Activated CD4-positive, alpha-beta T cell treated with anti-CD3 and anti-CD28 coated beads, Interleukin-2, amount 10 ng/mL, durations not matched to agents 24 days and 14 days (primary cell): ENCODE results near the gene FAAH2. TPM values are rescaled to one million over a fixed set of nuclear protein-coding genes. Genes with fewer than 3 reads are reported as not detected.
A peak's percentile ranks its signal among the peaks of the same experiment; 100 is the strongest.
"Not testable (repeated sequence)": the region's sequence is repeated elsewhere in the genome, so short reads cannot be mapped to it uniquely, and the experiment has no call there.

Experiments
- DNase-seq: peaks from one replicate; pipeline ENCODE4 v3.0.0; 2022
- H3K27ac Mint-ChIP-seq: one replicate; pipeline ENCODE4 v1.8.0; 2022; ENCODE audit warnings: mild to moderate bottlenecking, mixed read lengths
- H3K27me3 Mint-ChIP-seq: one replicate; pipeline ENCODE4 v1.8.0; 2022; ENCODE audit warnings: mixed read lengths
- H3K36me3 Mint-ChIP-seq: one replicate; pipeline ENCODE4 v1.8.0; 2022; ENCODE audit warnings: low read depth, mild to moderate bottlenecking, mixed read lengths
- H3K4me1 Mint-ChIP-seq: one replicate; pipeline ENCODE4 v1.8.0; 2021; ENCODE audit warnings: mixed read lengths
- H3K4me3 Mint-ChIP-seq: one replicate; pipeline ENCODE4 v1.8.0; 2022; ENCODE audit warnings: mild to moderate bottlenecking, moderate library complexity, mixed read lengths
- H3K9me3 Mint-ChIP-seq: one replicate; pipeline ENCODE4 v1.8.0; 2021; ENCODE audit warnings: mixed read lengths
- intact Hi-C: fragments of 100-400 bp; cut with micrococcal nuclease; formaldehyde crosslinking; loops from one replicate; pipeline ENCODE4 v1.15.1; 2023
- total RNA-seq: library from RNA; stranded (reverse); gene quantifications from 2 replicates; pipeline ENCODE4 v1.2.3, GENCODE V29; 2022

The FAAH2 gene
- 4.0 and 5.0 TPM in 2 replicates for total RNA-seq

- DNase-seq: peak; percentile 86
- H3K9me3 Mint-ChIP-seq: no peaks in the 10 kb centered on the region
- peak within 1 kb of the TSS; percentile 91 for H3K4me3 Mint-ChIP-seq
- no peaks in the 10 kb centered on the region for H3K27me3 Mint-ChIP-seq
- H3K36me3 Mint-ChIP-seq: no peaks in the 10 kb centered on the region
- peak within 1 kb of the TSS; percentile 88 for H3K27ac Mint-ChIP-seq
- H3K4me1 Mint-ChIP-seq: peaks cover 36% of the 10 kb centered on the region
- intact Hi-C loops: loop anchor here (1.0 to 10.0 kb wide), 6 partner anchors 94 to 922 kb away; partner anchors contain the start of genes UBQLN2 and ZXDA
These were observed at the start of gene FAAH2 for GRCh38 chrX:57286507-57287251. Gene FAAH2, plus strand, starts transcription at chrX:57286706. Its CDS starts 120 bp downstream, at chrX:57286826.

- H3K27ac Mint-ChIP-seq: no peak overlapping the region
- H3K9me3 Mint-ChIP-seq: peaks cover 5% of the 10 kb centered on the region
- no peaks in the 10 kb centered on the region for H3K36me3 Mint-ChIP-seq
- H3K4me3 Mint-ChIP-seq: no peak overlapping the region
- H3K4me1 Mint-ChIP-seq: no peaks in the 10 kb centered on the region
- intact Hi-C loops: no loop called here
- H3K27me3 Mint-ChIP-seq: no peaks in the 10 kb centered on the region
- no peak for DNase-seq
These were observed 44.5 kb upstream of the FAAH2 start for GRCh38 chrX:57241967-57242366.

GRCh38 chrX:57251965-57252364 lies 34.5 kb upstream of the FAAH2 start:
- Mint-ChIP-seq H3K9me3 (peaks cover 11% of the 10 kb centered on the region), H3K27me3 (no peaks in the 10 kb centered on the region), H3K27ac (no peak overlapping the region), H3K4me3 (no peak overlapping the region), H3K36me3 (no peaks in the 10 kb centered on the region), H3K4me1 (no peaks in the 10 kb centered on the region)
- intact Hi-C loops: no loop called here
- no peak for DNase-seq

GRCh38 chrX:57265126-57265525 lies 21.4 kb upstream of the FAAH2 start:
- no peaks in the 10 kb centered on the region for H3K27me3 Mint-ChIP-seq
- no peak for DNase-seq
- intact Hi-C loops: no loop called here
- no peak overlapping the region for H3K27ac Mint-ChIP-seq
- no peak overlapping the region for H3K4me3 Mint-ChIP-seq
- no peaks in the 10 kb centered on the region for H3K4me1 Mint-ChIP-seq
- H3K36me3 Mint-ChIP-seq: no peaks in the 10 kb centered on the region
- no peaks in the 10 kb centered on the region for H3K9me3 Mint-ChIP-seq

- no peak for DNase-seq
- H3K4me3 Mint-ChIP-seq: no peak overlapping the region
- intact Hi-C loops: no loop called here
- no peak overlapping the region for H3K27ac Mint-ChIP-seq
- H3K4me1 Mint-ChIP-seq: no peaks in the 10 kb centered on the region
- no peaks in the 10 kb centered on the region for H3K9me3 Mint-ChIP-seq
- no peaks in the 10 kb centered on the region for H3K27me3 Mint-ChIP-seq
- H3K36me3 Mint-ChIP-seq: no peaks in the 10 kb centered on the region
These were observed 20.2 kb upstream of the FAAH2 start for GRCh38 chrX:57266275-57266674.

GRCh38 chrX:57266871-57267270 lies 19.6 kb upstream of the FAAH2 start:
- Mint-ChIP-seq H3K36me3 (no peaks in the 10 kb centered on the region), H3K27me3 (no peaks in the 10 kb centered on the region), H3K4me3 (no peak overlapping the region), H3K9me3 (no peaks in the 10 kb centered on the region), H3K4me1 (no peaks in the 10 kb centered on the region), H3K27ac (no peak overlapping the region)
- no peak for DNase-seq
- intact Hi-C loops: no loop called here

GRCh38 chrX:57267308-57267707 lies 19.2 kb upstream of the FAAH2 start:
- Mint-ChIP-seq H3K4me3 (no peak overlapping the region), H3K9me3 (no peaks in the 10 kb centered on the region), H3K36me3 (no peaks in the 10 kb centered on the region), H3K27me3 (no peaks in the 10 kb centered on the region), H3K27ac (no peak overlapping the region), H3K4me1 (no peaks in the 10 kb centered on the region)
- DNase-seq: no peak
- intact Hi-C loops: no loop called here

- H3K9me3 Mint-ChIP-seq: peaks cover 2% of the 10 kb centered on the region
- intact Hi-C loops: no loop called here
- H3K4me1 Mint-ChIP-seq: no peaks in the 10 kb centered on the region
- H3K4me3 Mint-ChIP-seq: no peak overlapping the region
- DNase-seq: no peak
- no peaks in the 10 kb centered on the region for H3K36me3 Mint-ChIP-seq
- H3K27me3 Mint-ChIP-seq: no peaks in the 10 kb centered on the region
- no peak overlapping the region for H3K27ac Mint-ChIP-seq
These were observed 15.5 kb upstream of the FAAH2 start for GRCh38 chrX:57270980-57271379.

GRCh38 chrX:57282568-57282967 lies 3.9 kb upstream of the FAAH2 start:
- peak; percentile 58 for DNase-seq
- H3K27ac Mint-ChIP-seq: peak overlapping the region; percentile 84
- peak overlapping the region; percentile 40 for H3K4me3 Mint-ChIP-seq
- H3K36me3 Mint-ChIP-seq: no peaks in the 10 kb centered on the region
- no peaks in the 10 kb centered on the region for H3K9me3 Mint-ChIP-seq
- intact Hi-C loops: loop anchor here (1.0 to 10.0 kb wide), 7 partner anchors 97 to 918 kb away; partner anchors contain the start of genes SPIN3, UBQLN2, ZXDA and ZXDB
- no peaks in the 10 kb centered on the region for H3K27me3 Mint-ChIP-seq
- peaks cover 26% of the 10 kb centered on the region for H3K4me1 Mint-ChIP-seq

- no peak for DNase-seq
- Mint-ChIP-seq H3K27me3 (no peaks in the 10 kb centered on the region), H3K4me1 (peaks cover 33% of the 10 kb centered on the region), H3K9me3 (no peaks in the 10 kb centered on the region), H3K36me3 (no peaks in the 10 kb centered on the region), H3K27ac (peak overlapping the region; percentile 65), H3K4me3 (no peak overlapping the region)
- intact Hi-C loops: loop anchor here (5.0 to 10.0 kb wide), 5 partner anchors 473 to 920 kb away; partner anchors contain the start of genes UBQLN2 and ZXDA
These were observed 1.5 kb upstream of the FAAH2 start for GRCh38 chrX:57285001-57285400.

- peak overlapping the region; percentile 62 for H3K27ac Mint-ChIP-seq
- H3K4me1 Mint-ChIP-seq: peaks cover 31% of the 10 kb centered on the region
- H3K4me3 Mint-ChIP-seq: peak overlapping the region; percentile 66
These were observed 2.6 kb downstream of the FAAH2 start for GRCh38 chrX:57289089-57289488.

GRCh38 chrX:57294961-57295360 lies 8.5 kb downstream of the FAAH2 start:
- intact Hi-C loops: no loop called here
- Mint-ChIP-seq H3K4me3 (peak overlapping the region; percentile 28), H3K9me3 (no peaks in the 10 kb centered on the region), H3K27me3 (no peaks in the 10 kb centered on the region), H3K36me3 (peaks cover 36% of the 10 kb centered on the region), H3K4me1 (peaks cover 24% of the 10 kb centered on the region), H3K27ac (peak overlapping the region; percentile 15)
- no peak for DNase-seq

More at GRCh38 chrX:57289089-57289488, 2.6 kb downstream of the FAAH2 start:
- Mint-ChIP-seq H3K9me3 (no peaks in the 10 kb centered on the region), H3K27me3 (no peaks in the 10 kb centered on the region), H3K36me3 (peaks cover 9% of the 10 kb centered on the region)
- intact Hi-C loops: loop anchor here (5.0 to 10.0 kb wide), 5 partner anchors 477 to 924 kb away; partner anchors contain the start of genes UBQLN2 and ZXDA
- DNase-seq: no peak

GRCh38 chrX:57295679-57296078 lies 9.2 kb downstream of the FAAH2 start:
- H3K4me1 Mint-ChIP-seq: peaks cover 22% of the 10 kb centered on the region
- H3K27ac Mint-ChIP-seq, DNase-seq, H3K27me3 Mint-ChIP-seq, intact Hi-C loops, H3K9me3 Mint-ChIP-seq, H3K4me3 Mint-ChIP-seq: not testable (repeated sequence)
- H3K36me3 Mint-ChIP-seq: peaks cover 36% of the 10 kb centered on the region

- Mint-ChIP-seq H3K27ac (peak overlapping the region; percentile 74), H3K9me3 (peaks cover 18% of the 10 kb centered on the region), H3K4me1 (peaks cover 14% of the 10 kb centered on the region), H3K36me3 (peaks cover 48% of the 10 kb centered on the region), H3K27me3 (no peaks in the 10 kb centered on the region), H3K4me3 (peak overlapping the region; percentile 46)
- no peak for DNase-seq
- intact Hi-C loops: no loop called here
These were observed 27.2 kb downstream of the FAAH2 start for GRCh38 chrX:57313583-57314215.
